Ramos (cell line): ENCODE measurements around the gene CCSER1.
"Not testable (repeated sequence)": the region's sequence is repeated elsewhere in the genome, so short reads cannot be mapped to it uniquely, and the experiment has no call there.

Experiments
- in situ Hi-C: fragments of 300-500 bp; cut with MboI; formaldehyde crosslinking; loops from one replicate; pipeline ENCODE4 v1.14.3; 2022; ENCODE audit warnings: low sequenced_read_pairs; ENCODE audit not compliant: unreplicated experiment

Gene CCSER1

GRCh38 chr4:90780193-90780592 is 653.0 kb downstream of the CCSER1 start:
- in situ Hi-C loops = no loop called here

- in situ Hi-C loops = no loop called here
Measured at GRCh38 chr4:90786602-90787001, 659.4 kb downstream of the CCSER1 start.

- in situ Hi-C loops = no loop called here
Measured at GRCh38 chr4:90792696-90793095, 665.5 kb downstream of the CCSER1 start.

- in situ Hi-C loops = no loop called here
Measured at GRCh38 chr4:90798948-90799347, 671.8 kb downstream of the CCSER1 start.

- in situ Hi-C loops = no loop called here
Measured at GRCh38 chr4:90799895-90800294, 672.7 kb downstream of the CCSER1 start.

- in situ Hi-C loops = no loop called here
Measured at GRCh38 chr4:90815569-90815968, 688.4 kb downstream of the CCSER1 start.

GRCh38 chr4:90816754-90817153 is 689.6 kb downstream of the CCSER1 start:
- in situ Hi-C loops = no loop called here

- in situ Hi-C loops = no loop called here
Measured at GRCh38 chr4:90824266-90825150, 697.3 kb downstream of the CCSER1 start.

GRCh38 chr4:90825849-90826248 is 698.7 kb downstream of the CCSER1 start:
- in situ Hi-C loops = no loop called here

- in situ Hi-C loops = no loop called here
Measured at GRCh38 chr4:90833706-90834105, 706.5 kb downstream of the CCSER1 start.

- in situ Hi-C loops = no loop called here
Measured at GRCh38 chr4:90837241-90837640, 710.0 kb downstream of the CCSER1 start.

- in situ Hi-C loops = not testable (repeated sequence)
Measured at GRCh38 chr4:90838859-90839258, 711.7 kb downstream of the CCSER1 start.

GRCh38 chr4:90840291-90840690 is 713.1 kb downstream of the CCSER1 start:
- in situ Hi-C loops = no loop called here

- in situ Hi-C loops = no loop called here
Measured at GRCh38 chr4:90840828-90841227, 713.6 kb downstream of the CCSER1 start.

- in situ Hi-C loops = no loop called here
Measured at GRCh38 chr4:90841676-90842075, 714.5 kb downstream of the CCSER1 start.

GRCh38 chr4:90842960-90843359 is 715.8 kb downstream of the CCSER1 start:
- in situ Hi-C loops = no loop called here

- in situ Hi-C loops = no loop called here
Measured at GRCh38 chr4:90844241-90844640, 717.0 kb downstream of the CCSER1 start.

- in situ Hi-C loops = no loop called here
Measured at GRCh38 chr4:90845777-90846176, 718.6 kb downstream of the CCSER1 start.

GRCh38 chr4:90852237-90852636 is 725.0 kb downstream of the CCSER1 start:
- in situ Hi-C loops = no loop called here

- in situ Hi-C loops = no loop called here
Measured at GRCh38 chr4:90855111-90855510, 727.9 kb downstream of the CCSER1 start.

GRCh38 chr4:90857081-90857820 is 730.1 kb downstream of the CCSER1 start:
- in situ Hi-C loops = no loop called here
